Measurements from ENCODE around the gene DCAF8. TPM values are rescaled to one million over a fixed set of nuclear protein-coding genes. Genes with fewer than 3 reads are reported as not detected.
A peak's percentile ranks its signal among the peaks of the same experiment; 100 is the strongest.

The DCAF8 gene
- total RNA-seq, 1 donor from 2014 or later, result 172 TPM

DNA sequence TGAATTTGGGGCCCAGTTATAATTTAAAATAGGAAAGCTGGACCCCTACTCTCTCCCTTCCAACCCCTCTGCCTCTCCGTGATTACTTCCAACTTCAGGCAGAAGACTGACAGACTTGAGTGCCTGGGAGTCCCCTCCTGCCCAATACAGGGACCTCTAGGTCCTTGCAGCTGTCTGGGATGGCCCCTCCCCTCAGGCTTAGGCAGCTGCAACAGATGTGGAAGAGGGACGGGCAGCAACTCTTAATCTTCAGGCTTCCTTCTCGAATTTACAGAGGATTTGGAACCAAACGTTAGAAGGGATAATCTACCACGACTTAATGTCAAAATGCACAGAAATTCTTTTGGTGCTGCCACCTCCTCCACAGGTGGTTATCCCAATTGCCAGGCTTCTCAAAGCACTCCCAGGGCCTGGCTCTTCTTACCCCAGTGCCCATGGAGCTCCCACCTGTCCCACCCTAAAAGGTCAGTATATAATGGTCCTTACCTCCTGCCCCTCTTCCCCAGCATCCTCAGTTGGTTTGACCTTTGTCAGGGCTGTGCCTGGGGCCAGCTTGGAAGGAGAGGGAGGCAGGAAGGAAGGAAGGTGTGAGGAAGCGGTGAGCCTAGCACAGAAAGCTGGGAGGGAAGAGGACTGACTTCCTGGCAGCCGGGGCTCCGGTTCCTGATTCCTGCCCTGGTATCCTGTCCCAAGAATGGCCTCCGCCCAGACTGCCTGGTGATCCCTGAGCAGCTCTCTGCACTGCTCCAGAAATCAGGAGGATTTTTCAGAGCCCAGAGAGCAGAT is 54.4 kb downstream of the DCAF8 start:
- no peaks in the 10 kb centered on the region for H3K27me3 Mint-ChIP-seq
- H3K4me3 Mint-ChIP-seq (ENCODE audit: low read depth), result peak overlapping the region; percentile 25
- H3K9me3 Mint-ChIP-seq (ENCODE audit: low read depth), result no peaks in the 10 kb centered on the region
- H3K36me3 Mint-ChIP-seq (ENCODE audit: insufficient read depth), result peaks cover 5% of the 10 kb centered on the region
- TF ChIP-seq, protein P1, sequence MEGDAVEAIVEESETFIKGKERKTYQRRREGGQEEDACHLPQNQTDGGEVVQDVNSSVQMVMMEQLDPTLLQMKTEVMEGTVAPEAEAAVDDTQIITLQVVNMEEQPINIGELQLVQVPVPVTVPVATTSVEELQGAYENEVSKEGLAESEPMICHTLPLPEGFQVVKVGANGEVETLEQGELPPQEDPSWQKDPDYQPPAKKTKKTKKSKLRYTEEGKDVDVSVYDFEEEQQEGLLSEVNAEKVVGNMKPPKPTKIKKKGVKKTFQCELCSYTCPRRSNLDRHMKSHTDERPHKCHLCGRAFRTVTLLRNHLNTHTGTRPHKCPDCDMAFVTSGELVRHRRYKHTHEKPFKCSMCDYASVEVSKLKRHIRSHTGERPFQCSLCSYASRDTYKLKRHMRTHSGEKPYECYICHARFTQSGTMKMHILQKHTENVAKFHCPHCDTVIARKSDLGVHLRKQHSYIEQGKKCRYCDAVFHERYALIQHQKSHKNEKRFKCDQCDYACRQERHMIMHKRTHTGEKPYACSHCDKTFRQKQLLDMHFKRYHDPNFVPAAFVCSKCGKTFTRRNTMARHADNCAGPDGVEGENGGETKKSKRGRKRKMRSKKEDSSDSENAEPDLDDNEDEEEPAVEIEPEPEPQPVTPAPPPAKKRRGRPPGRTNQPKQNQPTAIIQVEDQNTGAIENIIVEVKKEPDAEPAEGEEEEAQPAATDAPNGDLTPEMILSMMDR (IDR thresholded peaks at IDR 0.05; ENCODE audit: unreplicated experiment), result no peak
- peaks cover 6% of the 10 kb centered on the region for H3K4me1 Mint-ChIP-seq (ENCODE audit: low read depth)
- H3K27ac Mint-ChIP-seq, result no peak overlapping the region
- no peak for DNase-seq (ENCODE audit: low spot score, unreplicated experiment)

DNA sequence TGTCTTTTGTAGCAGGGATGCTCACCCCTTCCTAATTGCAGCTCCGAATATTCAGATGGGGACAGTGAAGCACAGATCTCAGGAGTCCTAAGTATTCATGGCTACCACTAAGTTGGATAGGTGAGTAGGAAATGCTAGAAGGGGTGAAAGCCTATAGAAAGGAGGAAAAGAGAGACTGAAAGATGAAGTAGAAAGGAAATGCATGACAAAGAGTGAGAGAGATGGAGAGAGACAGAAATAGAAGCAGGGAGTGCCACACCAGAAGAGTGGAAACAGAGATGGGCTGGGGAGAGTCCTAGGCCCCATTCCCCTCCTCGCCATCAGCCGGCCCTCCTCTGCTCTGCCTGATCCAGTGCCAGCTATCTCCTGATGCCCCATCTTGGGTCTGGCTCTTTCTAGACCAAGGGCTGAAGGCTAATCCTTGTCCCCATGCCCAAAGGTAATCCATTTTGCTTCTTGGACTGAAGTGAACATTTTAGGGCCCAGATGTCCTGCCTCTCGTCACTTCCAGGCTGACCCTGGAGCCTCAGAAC is 55.2 kb downstream of the DCAF8 start:
- no peak overlapping the region for H3K27ac Mint-ChIP-seq
- TF ChIP-seq, protein P1 (IDR thresholded peaks at IDR 0.05; ENCODE audit: unreplicated experiment), result no peak
- no peak for DNase-seq (ENCODE audit: low spot score, unreplicated experiment)
- no peaks in the 10 kb centered on the region for H3K9me3 Mint-ChIP-seq (ENCODE audit: low read depth)
- peaks cover 6% of the 10 kb centered on the region for H3K4me1 Mint-ChIP-seq (ENCODE audit: low read depth)
- peaks cover 4% of the 10 kb centered on the region for H3K36me3 Mint-ChIP-seq (ENCODE audit: insufficient read depth)
- H3K4me3 Mint-ChIP-seq (ENCODE audit: low read depth), result peak overlapping the region; percentile 84
- no peaks in the 10 kb centered on the region for H3K27me3 Mint-ChIP-seq

DNA sequence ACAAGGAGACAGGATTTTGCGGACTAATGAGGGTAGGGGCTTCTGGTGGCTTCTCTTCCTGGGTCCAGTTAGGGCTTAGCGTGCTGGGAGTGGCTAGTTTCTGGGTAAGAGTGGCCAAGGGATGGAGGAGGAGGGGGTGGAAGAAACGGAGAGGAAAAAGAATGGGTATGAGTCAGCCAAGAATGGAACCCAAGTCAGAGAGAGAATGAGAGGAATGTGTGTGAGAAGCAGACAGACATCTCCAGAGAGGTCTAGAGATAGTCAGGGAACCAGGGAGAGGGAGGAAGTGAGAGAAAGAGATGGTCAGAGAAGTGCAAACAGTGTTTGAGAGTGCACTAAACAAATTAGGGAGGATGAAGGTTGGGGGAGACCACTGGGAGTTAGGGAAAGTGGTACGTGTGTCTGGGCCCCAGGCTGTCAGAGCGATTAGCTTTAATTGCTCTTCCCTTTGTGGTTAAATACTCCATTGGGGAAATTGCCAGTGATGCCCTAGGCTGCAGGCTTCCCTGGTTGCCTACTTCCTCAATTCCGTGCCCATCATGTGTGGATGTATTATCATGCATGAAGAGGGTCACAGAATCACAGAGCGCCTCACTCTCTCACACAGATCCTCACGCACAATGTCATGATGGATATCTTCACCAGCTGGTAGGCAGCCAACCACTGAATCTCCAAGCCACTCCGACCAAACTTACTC is 55.8 kb downstream of the DCAF8 start:
- H3K9me3 Mint-ChIP-seq (ENCODE audit: low read depth), result no peaks in the 10 kb centered on the region
- H3K27me3 Mint-ChIP-seq, result no peaks in the 10 kb centered on the region
- DNase-seq (ENCODE audit: low spot score, unreplicated experiment), result no peak
- peak overlapping the region; percentile 84 for H3K4me3 Mint-ChIP-seq (ENCODE audit: low read depth)
- TF ChIP-seq, protein P1 (IDR thresholded peaks at IDR 0.05; ENCODE audit: unreplicated experiment), result no peak
- peaks cover 6% of the 10 kb centered on the region for H3K4me1 Mint-ChIP-seq (ENCODE audit: low read depth)
- H3K27ac Mint-ChIP-seq, result no peak overlapping the region
- H3K36me3 Mint-ChIP-seq (ENCODE audit: insufficient read depth), result peaks cover 2% of the 10 kb centered on the region

DNA sequence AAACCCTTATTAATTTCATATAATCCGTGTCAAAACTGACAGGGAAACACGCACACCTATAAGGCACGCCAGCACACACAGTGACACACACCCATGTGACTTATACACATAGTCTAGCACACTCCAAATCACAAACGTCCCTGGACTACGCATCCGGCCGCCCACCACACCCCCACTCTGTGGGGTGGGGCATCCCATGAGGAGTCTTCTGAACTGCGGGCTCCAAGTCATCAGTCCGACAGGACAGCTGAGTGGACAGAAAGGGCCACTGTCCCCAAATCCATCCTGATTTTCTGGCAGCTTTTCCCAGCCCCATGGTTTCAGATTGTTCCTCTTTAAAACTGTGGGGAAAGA is 56.3 kb downstream of the DCAF8 start:
- H3K27ac Mint-ChIP-seq, result peak overlapping the region; percentile 39
- TF ChIP-seq, protein P1 (IDR thresholded peaks at IDR 0.05; ENCODE audit: unreplicated experiment), result no peak
- peak overlapping the region; percentile 84 for H3K4me3 Mint-ChIP-seq (ENCODE audit: low read depth)
- peaks cover 6% of the 10 kb centered on the region for H3K4me1 Mint-ChIP-seq (ENCODE audit: low read depth)
- DNase-seq (ENCODE audit: low spot score, unreplicated experiment), result no peak
- no peaks in the 10 kb centered on the region for H3K27me3 Mint-ChIP-seq
- no peaks in the 10 kb centered on the region for H3K9me3 Mint-ChIP-seq (ENCODE audit: low read depth)
- H3K36me3 Mint-ChIP-seq (ENCODE audit: insufficient read depth), result no peaks in the 10 kb centered on the region

DNA sequence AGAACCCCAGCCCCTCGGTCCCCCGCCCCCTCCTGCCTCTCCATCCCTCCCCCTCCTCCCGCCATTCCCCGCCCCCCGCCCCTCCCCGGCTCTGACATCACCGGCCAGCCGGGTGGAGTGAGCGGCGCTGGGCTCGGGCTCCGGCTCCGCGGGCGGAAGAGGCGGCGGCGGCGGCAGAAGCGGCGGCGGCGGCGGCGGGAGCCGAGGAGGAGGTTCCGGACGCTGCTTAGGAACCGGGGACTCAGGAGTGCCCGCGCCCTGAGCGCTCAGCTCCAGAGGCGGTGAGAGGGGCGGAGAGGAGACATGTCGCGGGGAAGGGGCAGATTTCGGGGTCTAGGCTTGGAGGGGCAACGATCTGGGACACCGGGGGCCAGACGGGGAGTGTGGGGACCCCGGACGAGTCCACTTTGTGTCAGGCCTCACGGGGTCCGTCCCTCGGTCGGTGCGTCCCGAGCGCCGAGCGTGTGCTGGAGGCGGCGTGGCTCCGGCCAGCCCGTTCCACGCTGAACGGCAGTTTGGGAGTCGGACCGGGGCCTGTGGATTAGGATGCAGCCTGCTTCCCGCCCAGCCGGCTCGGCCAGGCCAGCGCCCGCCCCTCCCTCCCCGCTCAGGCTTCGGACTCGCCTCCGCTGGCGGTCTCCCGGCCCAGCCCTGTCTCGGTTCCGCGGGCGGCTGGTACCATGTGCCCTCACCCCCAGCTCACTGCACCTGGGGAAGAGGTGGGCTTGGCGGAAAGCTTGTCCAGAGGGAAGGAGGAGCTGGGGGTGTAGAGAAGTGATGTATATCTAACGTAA is 56.9 kb downstream of the DCAF8 start, which contains the start of gene PEA15:
Gene PEA15 (plus strand): TSS at position 143 of the 794 bp plus-strand sequence. CDS start 6,161 bp downstream, outside the sequence.
- peak; percentile 50 for DNase-seq (ENCODE audit: low spot score, unreplicated experiment)
- Mint-ChIP-seq H3K27ac (peak within 1 kb of the TSS; percentile 86), H3K36me3 (ENCODE audit: insufficient read depth) (no peaks in the 10 kb centered on the region), H3K4me3 (ENCODE audit: low read depth) (peak within 1 kb of the TSS; percentile 84), H3K4me1 (ENCODE audit: low read depth) (peaks cover 6% of the 10 kb centered on the region), H3K9me3 (ENCODE audit: low read depth) (no peaks in the 10 kb centered on the region), H3K27me3 (no peaks in the 10 kb centered on the region)
- TF ChIP-seq, protein P1 (IDR thresholded peaks at IDR 0.05; ENCODE audit: unreplicated experiment), result no peak
